Keratinocyte (primary cell): ENCODE results near the gene CNNM3. TPM values are rescaled to one million over a fixed set of nuclear protein-coding genes. Genes with fewer than 3 reads are reported as not detected.

Experiments used
- DNase-seq: peaks from one replicate; pipeline ENCODE4 v3.0.0-alpha.2; 2011; ENCODE audit warnings: low read depth, missing footprints, low spot score
- FAIRE-seq: peaks from 2 replicates; lab custom pipeline; 2011; peaks lifted over from hg19 to GRCh38; lab: Jason Lieb, UNC
- H2AFZ ChIP-seq: 2 replicates; pipeline ENCODE4 v1.6.0; 2012; ENCODE audit warnings: low read length, control low read depth, inconsistent platforms; ENCODE audit not compliant: control insufficient read depth
- H3K27ac ChIP-seq: 2 replicates; pipeline ENCODE4 v1.5.1; 2011; ENCODE audit warnings: low read length; ENCODE audit not compliant: control insufficient read depth, insufficient read depth
- H3K27me3 ChIP-seq: 3 replicates; pipeline ENCODE4 v1.6.0; 2011; ENCODE audit warnings: low read length; ENCODE audit not compliant: control insufficient read depth, insufficient read depth; ENCODE audit errors: extremely low read depth
- H3K36me3 ChIP-seq, 2 experiments: 2 replicates in 1 of 2; 3 replicates in 1 of 2; pipeline ENCODE4 v1.5.1; 2011; ENCODE audit warnings: low read length in 2 of 2, mild to moderate bottlenecking in 1 of 2; ENCODE audit not compliant: control insufficient read depth in 2 of 2, insufficient read depth in 2 of 2; ENCODE audit errors: extremely low read depth in 1 of 2
- H3K4me1 ChIP-seq: 3 replicates; pipeline ENCODE4 v1.5.1; 2011; ENCODE audit warnings: low read length; ENCODE audit not compliant: control insufficient read depth, insufficient read depth; ENCODE audit errors: extremely low read depth
- H3K4me2 ChIP-seq: 3 replicates; pipeline ENCODE4 v1.6.0; 2011; ENCODE audit warnings: low read depth, low read length; ENCODE audit not compliant: control insufficient read depth, insufficient read depth; ENCODE audit errors: extremely low read depth
- H3K4me3 ChIP-seq, 3 experiments: fragments of 200-600 bp in 1 of 3; sonication (generic) in 1 of 3; 2 replicates in 2 of 3; 3 replicates in 1 of 3; pipeline ENCODE4 v1.5.1; 2011 to 2016; ENCODE audit warnings: low read length in 3 of 3, mild to moderate bottlenecking in 3 of 3, control low read depth in 2 of 3, inconsistent platforms in 1 of 3, low read depth in 1 of 3, mixed read lengths in 1 of 3, mixed run types in 1 of 3, moderate library complexity in 1 of 3; ENCODE audit not compliant: control insufficient read depth in 2 of 3, insufficient read depth in 2 of 3; ENCODE audit errors: extremely low read depth in 1 of 3
- H3K79me2 ChIP-seq: 2 replicates; pipeline ENCODE4 v1.6.0; 2012; ENCODE audit warnings: low read length; ENCODE audit not compliant: control insufficient read depth, insufficient read depth
- H3K9ac ChIP-seq: 3 replicates; pipeline ENCODE4 v1.6.0; 2011; ENCODE audit warnings: low read length; ENCODE audit not compliant: control insufficient read depth, insufficient read depth; ENCODE audit errors: extremely low read depth
- H3K9me1 ChIP-seq: 3 replicates; pipeline ENCODE4 v1.6.0; 2011; ENCODE audit warnings: low read length; ENCODE audit not compliant: control insufficient read depth, insufficient read depth; ENCODE audit errors: extremely low read depth
- H3K9me3 ChIP-seq: 2 replicates; pipeline ENCODE4 v1.5.1; 2012; ENCODE audit warnings: low read depth, low read length; ENCODE audit not compliant: control insufficient read depth
- H4K20me1 ChIP-seq: 3 replicates; pipeline ENCODE4 v1.6.0; 2011; ENCODE audit warnings: low read length; ENCODE audit not compliant: control insufficient read depth, insufficient read depth; ENCODE audit errors: extremely low read depth
- EZH2 ChIP-seq: IDR thresholded peaks from one replicate; pipeline ENCODE4 v1.6.1; 2012; ENCODE audit warnings: inconsistent platforms, mild to moderate bottlenecking, low read length, moderate library complexity
- dilution Hi-C: fragments of 300-500 bp; cut with MboI; formaldehyde crosslinking; loops from one replicate; pipeline ENCODE4 v1.7.0; 2020; ENCODE audit warnings: low sequenced_read_pairs; ENCODE audit not compliant: extremely low pct_ligation_motif_present
- polyA plus RNA-seq, 5 experiments: library from polyadenylated mRNA; depleted of rRNA in 3 of 5; stranded (reverse) in 3 of 5; stranded (forward) in 1 of 5; unstranded in 1 of 5; fragments of >200 nt; gene quantifications; 1 replicate in 1 of 5; 2 replicates in 3 of 5; 3 replicates in 1 of 5; pipeline versions ENCODE4 v1.2.1 to v1.2.3, GENCODE V29; 2011 to 2012; ENCODE audit warnings: missing spikeins in 2 of 5, low read depth in 1 of 5, low replicate concordance in 1 of 5
- TF ChIP-seq, protein P1 (sequence below), 3 experiments: IDR thresholded peaks in 1 of 3; conservative IDR thresholded peaks in 1 of 3; optimal IDR thresholded peaks in 1 of 3; 2 replicates in 2 of 3; 3 replicates in 1 of 3; pipeline versions ENCODE3 to v1.5.1; 2011; ENCODE audit warnings: low read length in 3 of 3, mild to moderate bottlenecking in 3 of 3, moderate library complexity in 2 of 3, control low read depth in 1 of 3, inconsistent platforms in 1 of 3; ENCODE audit not compliant: insufficient read depth in 2 of 3; ENCODE audit errors: extremely low read depth in 1 of 3

Gene CNNM3
- polyA plus RNA-seq, 1 donor (not counting 4 experiments of a cell fraction or from before 2014, with no cell fraction given), result 2.3 TPM

DNA sequence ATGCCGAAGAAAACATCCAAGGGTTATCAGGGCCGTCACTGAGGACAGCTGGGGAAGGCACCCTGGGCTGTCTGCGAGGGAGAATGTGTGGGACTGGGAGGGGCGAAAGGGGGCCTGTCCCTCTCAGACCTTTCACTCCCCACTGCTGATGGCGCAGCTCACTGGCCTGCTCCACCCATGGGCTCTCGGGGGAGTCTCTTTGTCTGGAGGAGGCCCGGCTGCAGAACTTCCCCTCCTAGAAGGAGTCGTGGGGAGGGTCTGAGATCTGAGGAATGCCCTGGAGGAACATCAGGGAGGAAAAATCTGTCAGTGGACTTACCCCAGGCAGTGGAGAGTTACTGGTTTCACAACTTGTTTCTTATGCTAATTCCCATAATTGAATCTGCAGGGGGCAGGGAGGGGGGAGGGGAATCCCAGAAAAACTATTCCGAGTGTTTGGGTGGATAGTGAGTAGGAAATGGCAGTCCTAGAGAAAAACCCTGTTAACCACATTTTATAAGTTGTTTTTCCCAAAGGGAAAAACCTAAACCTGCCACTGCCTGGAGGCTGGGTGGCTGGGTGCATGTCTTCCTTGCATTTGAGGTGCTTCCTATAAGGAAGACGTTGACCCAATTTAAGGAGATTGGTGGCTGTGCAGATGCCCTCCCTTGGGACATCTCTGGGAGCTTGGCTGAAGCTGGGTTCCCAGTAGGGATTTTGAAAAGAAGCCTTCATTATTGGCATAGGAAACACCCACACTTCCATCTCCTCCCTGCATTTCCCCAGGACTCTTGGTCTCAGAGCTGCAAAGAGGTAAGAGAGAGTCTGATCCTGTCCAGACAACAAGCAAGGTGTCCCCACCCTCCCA lies 65.5 kb downstream of the CNNM3 start:
- no peak for TF ChIP-seq EZH2
- TF ChIP-seq, protein P1, sequence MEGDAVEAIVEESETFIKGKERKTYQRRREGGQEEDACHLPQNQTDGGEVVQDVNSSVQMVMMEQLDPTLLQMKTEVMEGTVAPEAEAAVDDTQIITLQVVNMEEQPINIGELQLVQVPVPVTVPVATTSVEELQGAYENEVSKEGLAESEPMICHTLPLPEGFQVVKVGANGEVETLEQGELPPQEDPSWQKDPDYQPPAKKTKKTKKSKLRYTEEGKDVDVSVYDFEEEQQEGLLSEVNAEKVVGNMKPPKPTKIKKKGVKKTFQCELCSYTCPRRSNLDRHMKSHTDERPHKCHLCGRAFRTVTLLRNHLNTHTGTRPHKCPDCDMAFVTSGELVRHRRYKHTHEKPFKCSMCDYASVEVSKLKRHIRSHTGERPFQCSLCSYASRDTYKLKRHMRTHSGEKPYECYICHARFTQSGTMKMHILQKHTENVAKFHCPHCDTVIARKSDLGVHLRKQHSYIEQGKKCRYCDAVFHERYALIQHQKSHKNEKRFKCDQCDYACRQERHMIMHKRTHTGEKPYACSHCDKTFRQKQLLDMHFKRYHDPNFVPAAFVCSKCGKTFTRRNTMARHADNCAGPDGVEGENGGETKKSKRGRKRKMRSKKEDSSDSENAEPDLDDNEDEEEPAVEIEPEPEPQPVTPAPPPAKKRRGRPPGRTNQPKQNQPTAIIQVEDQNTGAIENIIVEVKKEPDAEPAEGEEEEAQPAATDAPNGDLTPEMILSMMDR (optimal IDR thresholded peaks at IDR 0.05 in 1 of 3, IDR thresholded peaks at IDR 0.05 in 1 of 3, conservative IDR thresholded peaks at IDR 0.05 in 1 of 3; ENCODE audit: extremely low read depth in 1 of 3, insufficient read depth in 2 of 3, low read length in 3 of 3), result no peak
- no peak overlapping the region for H3K4me2 ChIP-seq

DNA sequence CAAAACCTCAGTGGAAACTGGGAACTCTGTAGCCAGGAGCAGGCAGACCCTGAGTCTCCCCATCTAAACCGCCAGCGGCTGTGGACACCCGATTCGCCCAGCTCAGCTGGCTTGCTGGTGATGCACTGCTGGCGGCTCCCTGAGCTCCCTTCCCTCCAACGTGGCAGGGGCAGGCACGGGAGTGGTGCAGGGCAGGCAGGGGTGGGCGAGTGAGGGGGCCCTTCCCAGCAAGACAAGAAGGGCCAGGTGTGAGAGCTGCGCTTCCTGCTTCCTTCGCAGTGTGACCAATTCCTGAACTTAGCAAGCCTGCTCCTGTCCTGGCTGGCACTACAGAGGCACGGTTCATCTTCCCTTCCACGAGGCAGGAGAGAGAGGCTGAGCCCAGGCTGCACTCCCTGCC lies 66.2 kb downstream of the CNNM3 start:
- peak overlapping the region; percentile 87 for H2AFZ ChIP-seq
- peak overlapping the region in 1 of 3 experiments; percentile 46 for H3K4me3 ChIP-seq
- no peaks in the 10 kb centered on the region for H3K9me1 ChIP-seq
- no peaks in the 10 kb centered on the region for H3K79me2 ChIP-seq
- DNase-seq (no peak), FAIRE-seq (peak; percentile 97)
- H3K4me1 ChIP-seq, result peaks cover 44% of the 10 kb centered on the region
- H4K20me1 ChIP-seq, result no peaks in the 10 kb centered on the region
- H3K9ac ChIP-seq, result peak overlapping the region; percentile 30
- no peak for TF ChIP-seq EZH2
- TF ChIP-seq, protein P1 (optimal IDR thresholded peaks at IDR 0.05 in 1 of 3, IDR thresholded peaks at IDR 0.05 in 1 of 3, conservative IDR thresholded peaks at IDR 0.05 in 1 of 3; ENCODE audit: extremely low read depth in 1 of 3, insufficient read depth in 2 of 3, low read length in 3 of 3), result no peak
- H3K27ac ChIP-seq, result no peak overlapping the region
- no peaks in the 10 kb centered on the region for H3K36me3 ChIP-seq
- H3K9me3 ChIP-seq, result no peaks in the 10 kb centered on the region
- peak overlapping the region; percentile 46 for H3K4me2 ChIP-seq
- dilution Hi-C loops, result no loop called here
- peaks cover 3% of the 10 kb centered on the region for H3K27me3 ChIP-seq

More for the DNA sequence above, 65.5 kb downstream of the CNNM3 start:
- H3K4me1 ChIP-seq, result peaks cover 42% of the 10 kb centered on the region
- no peaks in the 10 kb centered on the region for H3K36me3 ChIP-seq
- no peaks in the 10 kb centered on the region for H3K9me3 ChIP-seq
- no peaks in the 10 kb centered on the region for H3K79me2 ChIP-seq
- no peak overlapping the region for H3K9ac ChIP-seq
- H4K20me1 ChIP-seq, result no peaks in the 10 kb centered on the region
- dilution Hi-C loops, result no loop called here
- no peak overlapping the region for H3K27ac ChIP-seq
- peak overlapping the region; percentile 87 for H2AFZ ChIP-seq
- no peak for DNase-seq
- peaks cover 3% of the 10 kb centered on the region for H3K27me3 ChIP-seq
- no peaks in the 10 kb centered on the region for H3K9me1 ChIP-seq
- no peak overlapping the region for H3K4me3 ChIP-seq
- FAIRE-seq, result no peak
